ENCODE measurements around the gene PDZK1IP1.

DNA sequence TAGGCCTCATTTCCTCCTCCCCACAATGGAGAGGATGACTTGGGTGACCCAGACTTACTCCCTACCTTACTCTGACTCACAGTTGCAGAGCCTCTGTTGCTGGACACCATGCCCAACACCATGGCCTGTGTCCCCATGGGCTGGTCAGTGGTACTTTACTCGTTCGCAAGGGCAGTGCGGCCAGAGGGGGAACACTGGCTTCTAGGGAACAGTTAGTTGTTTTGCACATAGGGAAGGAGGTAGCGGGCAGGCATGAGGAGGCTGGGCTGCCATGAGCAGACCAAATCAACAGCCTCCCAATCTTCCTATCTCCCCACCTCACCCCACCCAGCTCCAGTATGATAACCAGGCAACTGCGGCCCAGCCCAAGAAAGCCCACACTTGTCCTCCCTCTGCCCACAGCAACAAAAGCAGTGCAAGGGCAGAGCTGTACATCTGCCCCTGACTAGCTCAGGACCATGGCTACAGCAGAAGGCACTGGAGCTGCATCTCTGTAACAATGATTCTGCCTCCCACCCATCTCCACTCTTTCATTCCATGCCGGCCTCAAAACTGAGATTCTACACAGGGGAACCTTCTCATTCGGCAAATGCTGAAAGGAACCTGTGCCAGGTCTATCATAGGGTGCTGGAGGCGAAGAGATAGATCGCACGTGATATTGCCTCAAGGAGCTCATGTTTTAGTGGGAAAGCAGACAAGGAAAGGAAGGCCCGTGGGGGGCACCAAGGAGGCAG, 23.6 kb upstream of the PDZK1IP1 start:
- TF ChIP-seq, protein P1, sequence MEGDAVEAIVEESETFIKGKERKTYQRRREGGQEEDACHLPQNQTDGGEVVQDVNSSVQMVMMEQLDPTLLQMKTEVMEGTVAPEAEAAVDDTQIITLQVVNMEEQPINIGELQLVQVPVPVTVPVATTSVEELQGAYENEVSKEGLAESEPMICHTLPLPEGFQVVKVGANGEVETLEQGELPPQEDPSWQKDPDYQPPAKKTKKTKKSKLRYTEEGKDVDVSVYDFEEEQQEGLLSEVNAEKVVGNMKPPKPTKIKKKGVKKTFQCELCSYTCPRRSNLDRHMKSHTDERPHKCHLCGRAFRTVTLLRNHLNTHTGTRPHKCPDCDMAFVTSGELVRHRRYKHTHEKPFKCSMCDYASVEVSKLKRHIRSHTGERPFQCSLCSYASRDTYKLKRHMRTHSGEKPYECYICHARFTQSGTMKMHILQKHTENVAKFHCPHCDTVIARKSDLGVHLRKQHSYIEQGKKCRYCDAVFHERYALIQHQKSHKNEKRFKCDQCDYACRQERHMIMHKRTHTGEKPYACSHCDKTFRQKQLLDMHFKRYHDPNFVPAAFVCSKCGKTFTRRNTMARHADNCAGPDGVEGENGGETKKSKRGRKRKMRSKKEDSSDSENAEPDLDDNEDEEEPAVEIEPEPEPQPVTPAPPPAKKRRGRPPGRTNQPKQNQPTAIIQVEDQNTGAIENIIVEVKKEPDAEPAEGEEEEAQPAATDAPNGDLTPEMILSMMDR (IDR thresholded peaks at IDR 0.05): no peak
- TF ChIP-seq POLR2A (IDR thresholded peaks at IDR 0.05): no peak

Measured in lower leg skin (tissue), 3 donors.